T-helper 2 cell treated with Interferon-gamma antibody and Interleukin-4, amounts not matched to agents 5 μg/mL and 100 μg/mL, for 36 hours (primary cell): ENCODE data around the gene EBF4.

ENCODE experiments used
- DNase-seq: peaks from one replicate; pipeline ENCODE4 v3.0.0; 2021; ENCODE audit warnings: low spot score
- H3K27ac Mint-ChIP-seq: one replicate; pipeline ENCODE4 v1.8.0; 2021; ENCODE audit warnings: mild to moderate bottlenecking, mixed read lengths
- H3K27me3 Mint-ChIP-seq: one replicate; pipeline ENCODE4 v1.8.0; 2021; ENCODE audit warnings: low read depth, mixed read lengths
- H3K36me3 Mint-ChIP-seq: one replicate; pipeline ENCODE4 v1.8.0; 2021; ENCODE audit warnings: low read depth, mixed read lengths
- H3K4me1 Mint-ChIP-seq: one replicate; pipeline ENCODE4 v1.8.0; 2021; ENCODE audit warnings: low read depth, mixed read lengths
- H3K4me3 Mint-ChIP-seq: one replicate; pipeline ENCODE4 v1.8.0; 2022; ENCODE audit warnings: mild to moderate bottlenecking, moderate library complexity, mixed read lengths
- H3K9me3 Mint-ChIP-seq: one replicate; pipeline ENCODE4 v1.8.0; 2021; ENCODE audit warnings: mixed read lengths

Gene EBF4

GRCh38 chr20:2729791-2730190 is 37.2 kb downstream of the EBF4 start:
- H3K4me3 Mint-ChIP-seq = peak overlapping the region; percentile 57
- H3K9me3 Mint-ChIP-seq = peaks cover 19% of the 10 kb centered on the region
- H3K27ac Mint-ChIP-seq = peak overlapping the region; percentile 81
- H3K27me3 Mint-ChIP-seq = peaks cover 23% of the 10 kb centered on the region
- DNase-seq = no peak
- peaks cover 5% of the 10 kb centered on the region for H3K36me3 Mint-ChIP-seq
- peaks cover 9% of the 10 kb centered on the region for H3K4me1 Mint-ChIP-seq

DNA sequence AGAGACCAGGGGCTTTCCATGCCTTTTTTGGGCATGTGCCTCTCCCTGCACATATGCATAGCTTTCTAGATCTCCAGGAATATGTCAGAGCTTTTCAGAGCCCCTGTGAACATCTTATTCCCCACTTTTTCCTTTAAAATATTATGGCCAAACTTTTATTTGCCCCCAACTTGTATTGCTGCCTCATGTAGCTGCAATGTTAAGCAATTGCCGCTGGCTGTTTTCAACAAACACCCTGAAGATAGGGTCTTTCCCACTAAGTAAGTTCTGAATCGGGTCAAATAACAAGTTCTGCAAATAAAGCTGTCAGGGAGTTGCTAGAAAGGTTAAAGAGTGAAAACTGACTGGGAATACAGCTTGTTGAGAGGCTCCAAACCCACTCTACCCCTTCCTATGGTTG is 42.3 kb downstream of the EBF4 start:
- H3K4me1 Mint-ChIP-seq = peaks cover 3% of the 10 kb centered on the region
- H3K27ac Mint-ChIP-seq = no peak overlapping the region
- H3K36me3 Mint-ChIP-seq = peaks cover 5% of the 10 kb centered on the region
- peaks cover 19% of the 10 kb centered on the region for H3K9me3 Mint-ChIP-seq
- no peak for DNase-seq
- no peak overlapping the region for H3K4me3 Mint-ChIP-seq
- peaks cover 10% of the 10 kb centered on the region for H3K27me3 Mint-ChIP-seq

- no peak for DNase-seq
- Mint-ChIP-seq H3K27ac (no peak overlapping the region), H3K36me3 (peaks cover 2% of the 10 kb centered on the region), H3K9me3 (peaks cover 14% of the 10 kb centered on the region), H3K4me3 (no peak overlapping the region), H3K27me3 (peaks cover 10% of the 10 kb centered on the region), H3K4me1 (peaks cover 10% of the 10 kb centered on the region)
Measured at GRCh38 chr20:2736441-2736840, 43.9 kb downstream of the EBF4 start.

DNA sequence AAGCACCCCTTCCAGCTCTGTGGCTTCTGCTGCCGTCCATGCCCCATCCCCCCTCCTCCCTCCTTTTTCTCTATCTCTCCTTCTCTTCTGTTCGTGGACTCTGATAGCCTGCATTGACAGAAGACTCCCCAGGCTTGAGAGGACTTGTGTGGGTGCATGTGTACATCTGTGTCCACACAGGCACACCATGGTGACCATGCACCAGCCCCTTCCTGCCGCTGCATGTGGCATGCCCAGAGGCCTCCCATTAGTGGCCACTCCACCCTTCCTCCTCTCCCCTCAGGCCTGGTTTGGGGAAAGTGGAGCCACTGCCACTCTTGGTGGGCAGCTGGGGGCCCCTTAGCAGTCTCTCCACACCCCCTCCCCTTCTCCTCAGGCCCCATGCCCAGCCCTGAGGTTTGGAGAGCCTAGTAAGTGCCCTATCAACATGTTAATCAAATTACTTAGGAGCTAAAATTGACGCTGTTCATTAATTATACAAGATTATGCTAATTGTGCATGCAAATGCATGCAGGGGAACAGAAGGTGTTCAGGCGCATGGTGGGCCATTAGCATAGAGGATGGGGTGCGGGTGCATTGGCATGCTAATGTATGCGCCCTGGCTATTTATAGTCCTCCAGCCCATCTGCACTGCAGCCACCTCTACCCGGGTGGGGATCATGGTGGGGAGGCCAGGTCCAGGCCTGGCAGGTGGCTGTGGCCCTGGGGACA is 45.9 kb downstream of the EBF4 start:
- no peak for DNase-seq
- Mint-ChIP-seq H3K4me1 (peaks cover 29% of the 10 kb centered on the region), H3K27ac (no peak overlapping the region), H3K9me3 (peaks cover 2% of the 10 kb centered on the region), H3K27me3 (peaks cover 16% of the 10 kb centered on the region), H3K4me3 (no peak overlapping the region), H3K36me3 (no peaks in the 10 kb centered on the region)

GRCh38 chr20:2739042-2739398 is 46.4 kb downstream of the EBF4 start:
- H3K27ac Mint-ChIP-seq = no peak overlapping the region
- peaks cover 29% of the 10 kb centered on the region for H3K4me1 Mint-ChIP-seq
- H3K9me3 Mint-ChIP-seq = no peaks in the 10 kb centered on the region
- no peak overlapping the region for H3K4me3 Mint-ChIP-seq
- no peak for DNase-seq
- peaks cover 16% of the 10 kb centered on the region for H3K27me3 Mint-ChIP-seq
- H3K36me3 Mint-ChIP-seq = no peaks in the 10 kb centered on the region

DNA sequence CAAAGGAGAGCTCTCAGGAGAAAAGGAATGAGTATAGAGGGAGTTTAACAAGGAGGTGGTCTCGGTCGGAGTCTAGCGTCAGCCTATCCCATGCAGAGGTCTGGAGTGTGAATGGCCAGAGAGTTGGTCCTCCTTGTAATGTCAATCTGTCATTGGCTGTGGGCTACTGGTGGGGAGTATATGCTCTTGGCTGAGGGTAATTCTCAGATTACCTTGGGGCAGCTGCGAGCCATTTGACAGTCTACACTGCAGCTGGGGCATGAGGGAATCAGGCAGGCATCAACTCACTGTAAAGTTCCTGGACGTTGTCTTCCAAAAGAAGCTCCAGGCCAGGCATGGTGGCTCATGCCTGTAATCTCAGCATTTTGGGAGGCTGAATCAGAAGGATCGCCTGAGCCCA is 48.1 kb downstream of the EBF4 start:
- Mint-ChIP-seq H3K27ac (no peak overlapping the region), H3K36me3 (no peaks in the 10 kb centered on the region), H3K9me3 (no peaks in the 10 kb centered on the region), H3K4me1 (peaks cover 31% of the 10 kb centered on the region), H3K27me3 (peaks cover 14% of the 10 kb centered on the region), H3K4me3 (no peak overlapping the region)
- no peak for DNase-seq

- peaks cover 13% of the 10 kb centered on the region for H3K27me3 Mint-ChIP-seq
- peaks cover 31% of the 10 kb centered on the region for H3K4me1 Mint-ChIP-seq
- H3K36me3 Mint-ChIP-seq = no peaks in the 10 kb centered on the region
- H3K27ac Mint-ChIP-seq = peak overlapping the region; percentile 85
- H3K4me3 Mint-ChIP-seq = peak overlapping the region; percentile 69
- DNase-seq = peak; percentile 60
- no peaks in the 10 kb centered on the region for H3K9me3 Mint-ChIP-seq
Measured at GRCh38 chr20:2741463-2741862, 48.9 kb downstream of the EBF4 start.

DNA sequence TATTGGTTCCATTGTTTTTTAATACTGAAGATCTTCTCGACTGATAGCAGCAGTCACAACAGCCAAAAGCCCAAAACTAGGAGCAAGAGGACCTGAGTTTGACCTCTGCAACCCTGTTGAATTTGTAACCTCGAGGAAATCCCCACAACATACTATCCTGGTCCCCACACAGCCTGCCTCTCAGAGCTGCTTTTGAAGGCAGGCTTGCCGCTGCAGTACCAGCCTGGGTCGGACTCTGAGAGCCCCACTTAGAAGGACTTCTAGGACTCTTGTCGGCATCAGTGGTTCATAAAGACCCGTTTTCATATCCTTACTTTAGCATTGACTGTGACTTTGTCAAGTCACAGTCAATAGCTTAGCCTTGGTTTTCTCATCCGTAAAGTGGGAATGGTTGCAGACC is 49.3 kb downstream of the EBF4 start:
- H3K4me3 Mint-ChIP-seq = peak overlapping the region; percentile 69
- no peaks in the 10 kb centered on the region for H3K9me3 Mint-ChIP-seq
- no peaks in the 10 kb centered on the region for H3K36me3 Mint-ChIP-seq
- peaks cover 10% of the 10 kb centered on the region for H3K27me3 Mint-ChIP-seq
- H3K4me1 Mint-ChIP-seq = peaks cover 31% of the 10 kb centered on the region
- H3K27ac Mint-ChIP-seq = peak overlapping the region; percentile 85
- no peak for DNase-seq

- H3K4me1 Mint-ChIP-seq = peaks cover 31% of the 10 kb centered on the region
- no peak for DNase-seq
- no peaks in the 10 kb centered on the region for H3K9me3 Mint-ChIP-seq
Measured at GRCh38 chr20:2742431-2742830, 49.9 kb downstream of the EBF4 start.

GRCh38 chr20:2742934-2743559 is 50.5 kb downstream of the EBF4 start:
- peaks cover 31% of the 10 kb centered on the region for H3K4me1 Mint-ChIP-seq
- peak overlapping the region; percentile 87 for H3K27ac Mint-ChIP-seq
- peak overlapping the region; percentile 57 for H3K4me3 Mint-ChIP-seq
- no peaks in the 10 kb centered on the region for H3K36me3 Mint-ChIP-seq
- H3K27me3 Mint-ChIP-seq = peaks cover 14% of the 10 kb centered on the region
- no peaks in the 10 kb centered on the region for H3K9me3 Mint-ChIP-seq
- peak; percentile 56 for DNase-seq

More at GRCh38 chr20:2742431-2742830, 49.9 kb downstream of the EBF4 start:
- Mint-ChIP-seq H3K27ac (peak overlapping the region; percentile 85), H3K27me3 (peaks cover 10% of the 10 kb centered on the region), H3K36me3 (no peaks in the 10 kb centered on the region), H3K4me3 (peak overlapping the region; percentile 69)

DNA sequence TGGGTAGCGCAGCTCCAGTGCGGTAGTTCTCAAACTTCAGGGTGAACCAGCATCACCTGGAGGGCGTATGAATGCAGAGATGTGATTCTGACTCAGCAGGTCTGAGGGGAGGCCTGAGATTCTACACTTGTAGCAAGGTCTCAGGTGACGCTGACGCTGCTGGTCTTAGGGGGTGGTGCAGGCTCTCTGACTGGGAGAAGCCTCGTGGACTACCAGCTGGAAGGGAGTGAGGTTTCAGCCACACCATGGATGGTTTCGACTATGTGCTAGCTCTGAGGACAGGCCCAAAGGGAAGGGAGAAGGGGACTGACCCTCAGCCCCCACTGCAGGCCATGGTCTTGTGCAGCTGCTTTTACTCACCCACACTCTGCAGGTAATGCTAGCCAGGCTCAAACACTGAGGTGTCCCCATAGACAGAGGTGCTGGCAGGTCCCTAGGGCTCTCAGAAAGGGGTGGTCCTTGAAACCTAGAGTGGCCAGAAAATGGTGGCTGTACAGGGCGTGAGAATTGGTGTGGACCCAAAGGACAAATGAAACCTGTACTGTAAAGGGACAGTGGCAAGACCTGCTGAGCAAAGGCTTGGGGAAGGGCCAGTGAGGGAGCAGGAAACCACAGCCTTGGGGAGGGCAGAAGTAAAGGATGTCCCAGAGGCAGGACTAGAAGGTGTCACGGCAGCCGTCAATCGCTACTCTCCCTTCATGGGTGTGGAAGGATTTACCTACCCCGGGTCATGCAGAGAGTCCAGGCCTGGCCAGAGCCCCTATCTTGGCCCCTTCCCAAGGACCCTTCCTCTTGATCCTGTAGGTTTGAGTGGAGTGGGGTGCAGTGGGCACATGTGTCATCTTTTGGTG is 52.7 kb downstream of the EBF4 start:
- peaks cover 23% of the 10 kb centered on the region for H3K27me3 Mint-ChIP-seq
- H3K4me1 Mint-ChIP-seq = peaks cover 31% of the 10 kb centered on the region
- no peaks in the 10 kb centered on the region for H3K9me3 Mint-ChIP-seq
- no peak for DNase-seq
- no peaks in the 10 kb centered on the region for H3K36me3 Mint-ChIP-seq
- H3K4me3 Mint-ChIP-seq = no peak overlapping the region
- no peak overlapping the region for H3K27ac Mint-ChIP-seq

- Mint-ChIP-seq H3K27me3 (peaks cover 31% of the 10 kb centered on the region), H3K9me3 (no peaks in the 10 kb centered on the region), H3K4me3 (no peak overlapping the region), H3K27ac (no peak overlapping the region), H3K36me3 (no peaks in the 10 kb centered on the region), H3K4me1 (peaks cover 29% of the 10 kb centered on the region)
- no peak for DNase-seq
Measured at GRCh38 chr20:2745936-2746635, 53.5 kb downstream of the EBF4 start.

- Mint-ChIP-seq H3K9me3 (no peaks in the 10 kb centered on the region), H3K4me1 (peaks cover 23% of the 10 kb centered on the region), H3K4me3 (no peak overlapping the region), H3K36me3 (no peaks in the 10 kb centered on the region), H3K27ac (no peak overlapping the region), H3K27me3 (peaks cover 35% of the 10 kb centered on the region)
- no peak for DNase-seq
Measured at GRCh38 chr20:2746636-2747265, 54.2 kb downstream of the EBF4 start.
